ENCODE results near the gene CHN1. TPM values are rescaled to one million over a fixed set of nuclear protein-coding genes. Genes with fewer than 3 reads are reported as not detected.

Gene CHN1
- polyA plus RNA-seq, 1 donor (not counting 4 experiments of a cell fraction or from before 2014, with no cell fraction given), result 2.3 TPM

DNA sequence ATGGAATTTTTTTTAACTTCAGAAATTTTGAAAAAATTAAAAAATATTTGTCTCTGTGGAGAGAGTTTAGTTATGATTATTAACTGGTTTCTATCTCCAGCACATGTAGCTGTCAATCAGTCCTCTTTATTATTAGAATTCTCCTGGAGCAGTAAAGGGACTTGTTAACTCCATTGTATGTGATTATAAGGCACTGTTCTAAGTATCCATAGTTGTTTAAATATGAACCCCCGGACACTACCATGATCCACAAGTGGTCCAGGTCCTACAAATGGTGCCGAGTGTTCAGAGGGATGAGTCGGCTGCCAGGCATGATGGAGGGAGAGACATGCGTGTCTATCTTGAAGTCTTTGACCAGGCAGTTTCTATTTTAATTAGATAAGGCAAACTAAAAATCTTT lies 241.4 kb downstream of the CHN1 start:
- Histone ChIP-seq H3K27ac (ENCODE audit: control insufficient read depth, insufficient read depth, low read length) (no peak overlapping the region), H3K36me3 (ENCODE audit: control insufficient read depth in 2 of 2, extremely low read depth in 1 of 2, insufficient read depth in 2 of 2, low read length in 2 of 2) (no peaks in the 10 kb centered on the region), H3K79me2 (ENCODE audit: control insufficient read depth, insufficient read depth, low read length) (no peaks in the 10 kb centered on the region), H3K9me3 (ENCODE audit: control insufficient read depth, low read depth, low read length) (no peaks in the 10 kb centered on the region), H3K9me1 (ENCODE audit: control insufficient read depth, extremely low read depth, insufficient read depth, low read length) (no peaks in the 10 kb centered on the region), H3K9ac (ENCODE audit: control insufficient read depth, extremely low read depth, insufficient read depth, low read length) (no peak overlapping the region), H3K4me3 (ENCODE audit: control insufficient read depth in 2 of 3, extremely low read depth in 1 of 3, insufficient read depth in 2 of 3, low read depth in 1 of 3, low read length in 3 of 3) (no peak overlapping the region), H2AFZ (ENCODE audit: control insufficient read depth, low read length) (no peak overlapping the region), H3K4me1 (ENCODE audit: control insufficient read depth, extremely low read depth, insufficient read depth, low read length) (no peaks in the 10 kb centered on the region), H4K20me1 (ENCODE audit: control insufficient read depth, extremely low read depth, insufficient read depth, low read length) (no peaks in the 10 kb centered on the region), H3K4me2 (ENCODE audit: control insufficient read depth, extremely low read depth, insufficient read depth, low read depth, low read length) (no peak overlapping the region), H3K27me3 (ENCODE audit: control insufficient read depth, extremely low read depth, insufficient read depth, low read length) (peaks cover 4% of the 10 kb centered on the region)
- FAIRE-seq, result no peak
- TF ChIP-seq, protein P1, sequence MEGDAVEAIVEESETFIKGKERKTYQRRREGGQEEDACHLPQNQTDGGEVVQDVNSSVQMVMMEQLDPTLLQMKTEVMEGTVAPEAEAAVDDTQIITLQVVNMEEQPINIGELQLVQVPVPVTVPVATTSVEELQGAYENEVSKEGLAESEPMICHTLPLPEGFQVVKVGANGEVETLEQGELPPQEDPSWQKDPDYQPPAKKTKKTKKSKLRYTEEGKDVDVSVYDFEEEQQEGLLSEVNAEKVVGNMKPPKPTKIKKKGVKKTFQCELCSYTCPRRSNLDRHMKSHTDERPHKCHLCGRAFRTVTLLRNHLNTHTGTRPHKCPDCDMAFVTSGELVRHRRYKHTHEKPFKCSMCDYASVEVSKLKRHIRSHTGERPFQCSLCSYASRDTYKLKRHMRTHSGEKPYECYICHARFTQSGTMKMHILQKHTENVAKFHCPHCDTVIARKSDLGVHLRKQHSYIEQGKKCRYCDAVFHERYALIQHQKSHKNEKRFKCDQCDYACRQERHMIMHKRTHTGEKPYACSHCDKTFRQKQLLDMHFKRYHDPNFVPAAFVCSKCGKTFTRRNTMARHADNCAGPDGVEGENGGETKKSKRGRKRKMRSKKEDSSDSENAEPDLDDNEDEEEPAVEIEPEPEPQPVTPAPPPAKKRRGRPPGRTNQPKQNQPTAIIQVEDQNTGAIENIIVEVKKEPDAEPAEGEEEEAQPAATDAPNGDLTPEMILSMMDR (optimal IDR thresholded peaks at IDR 0.05 in 1 of 3, IDR thresholded peaks at IDR 0.05 in 1 of 3, conservative IDR thresholded peaks at IDR 0.05 in 1 of 3; ENCODE audit: extremely low read depth in 1 of 3, insufficient read depth in 2 of 3, low read length in 3 of 3), result no peak
- no peak for TF ChIP-seq EZH2 (IDR thresholded peaks at IDR 0.05; ENCODE audit: low read length)
- DNase-seq (ENCODE audit: low read depth, low spot score), result no peak
- dilution Hi-C loops (cut with MboI; ENCODE audit: extremely low pct_ligation_motif_present, low sequenced_read_pairs), result loop anchor here (25.0 kb wide), 1 partner anchor 199 kb away; no protein-coding TSS in a partner anchor

DNA sequence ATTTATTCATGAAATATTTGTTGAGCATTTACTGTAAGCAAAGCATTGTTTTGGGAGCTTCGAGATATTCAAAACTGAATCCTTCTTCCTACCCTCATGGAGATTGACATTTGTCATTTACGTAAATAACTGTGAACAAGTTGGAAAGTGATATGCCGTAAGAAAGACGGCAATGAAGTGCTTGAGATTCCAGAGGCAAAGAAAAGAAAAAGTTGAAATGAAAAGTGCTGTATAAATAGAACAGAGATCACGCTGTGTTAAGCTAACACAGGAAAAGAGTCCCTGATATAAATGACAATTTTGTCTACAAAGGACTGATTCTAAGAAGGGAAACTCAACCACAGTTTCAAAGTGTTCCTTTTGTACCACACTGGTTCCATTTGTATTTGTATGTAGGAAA lies 242.7 kb downstream of the CHN1 start:
- Histone ChIP-seq H3K79me2 (ENCODE audit: control insufficient read depth, insufficient read depth, low read length) (no peaks in the 10 kb centered on the region), H2AFZ (ENCODE audit: control insufficient read depth, low read length) (no peak overlapping the region), H4K20me1 (ENCODE audit: control insufficient read depth, extremely low read depth, insufficient read depth, low read length) (no peaks in the 10 kb centered on the region), H3K9me3 (ENCODE audit: control insufficient read depth, low read depth, low read length) (no peaks in the 10 kb centered on the region), H3K4me3 (ENCODE audit: control insufficient read depth in 2 of 3, extremely low read depth in 1 of 3, insufficient read depth in 2 of 3, low read depth in 1 of 3, low read length in 3 of 3) (no peak overlapping the region), H3K27me3 (ENCODE audit: control insufficient read depth, extremely low read depth, insufficient read depth, low read length) (peaks cover 4% of the 10 kb centered on the region), H3K9me1 (ENCODE audit: control insufficient read depth, extremely low read depth, insufficient read depth, low read length) (no peaks in the 10 kb centered on the region), H3K4me2 (ENCODE audit: control insufficient read depth, extremely low read depth, insufficient read depth, low read depth, low read length) (no peak overlapping the region), H3K36me3 (ENCODE audit: control insufficient read depth in 2 of 2, extremely low read depth in 1 of 2, insufficient read depth in 2 of 2, low read length in 2 of 2) (no peaks in the 10 kb centered on the region), H3K9ac (ENCODE audit: control insufficient read depth, extremely low read depth, insufficient read depth, low read length) (no peak overlapping the region), H3K27ac (ENCODE audit: control insufficient read depth, insufficient read depth, low read length) (no peak overlapping the region), H3K4me1 (ENCODE audit: control insufficient read depth, extremely low read depth, insufficient read depth, low read length) (no peaks in the 10 kb centered on the region)
- FAIRE-seq, result no peak
- TF ChIP-seq, protein P1 (optimal IDR thresholded peaks at IDR 0.05 in 1 of 3, IDR thresholded peaks at IDR 0.05 in 1 of 3, conservative IDR thresholded peaks at IDR 0.05 in 1 of 3; ENCODE audit: extremely low read depth in 1 of 3, insufficient read depth in 2 of 3, low read length in 3 of 3), result no peak
- TF ChIP-seq EZH2 (IDR thresholded peaks at IDR 0.05; ENCODE audit: low read length), result no peak
- DNase-seq (ENCODE audit: low read depth, low spot score), result no peak
- dilution Hi-C loops (cut with MboI; ENCODE audit: extremely low pct_ligation_motif_present, low sequenced_read_pairs), result loop anchor here (25.0 kb wide), 1 partner anchor 200 kb away; no protein-coding TSS in a partner anchor
